GM21381 (cell line): ENCODE results near the gene ANKRD10.

Experiments used
- ATAC-seq: cut with Tn5 transposase; IDR thresholded peaks from one replicate; pipeline ENCODE4 v1.9.1; 2021; ENCODE audit warnings: mild to moderate bottlenecking, moderate library complexity; ENCODE audit not compliant: unreplicated experiment

The ANKRD10 gene

DNA sequence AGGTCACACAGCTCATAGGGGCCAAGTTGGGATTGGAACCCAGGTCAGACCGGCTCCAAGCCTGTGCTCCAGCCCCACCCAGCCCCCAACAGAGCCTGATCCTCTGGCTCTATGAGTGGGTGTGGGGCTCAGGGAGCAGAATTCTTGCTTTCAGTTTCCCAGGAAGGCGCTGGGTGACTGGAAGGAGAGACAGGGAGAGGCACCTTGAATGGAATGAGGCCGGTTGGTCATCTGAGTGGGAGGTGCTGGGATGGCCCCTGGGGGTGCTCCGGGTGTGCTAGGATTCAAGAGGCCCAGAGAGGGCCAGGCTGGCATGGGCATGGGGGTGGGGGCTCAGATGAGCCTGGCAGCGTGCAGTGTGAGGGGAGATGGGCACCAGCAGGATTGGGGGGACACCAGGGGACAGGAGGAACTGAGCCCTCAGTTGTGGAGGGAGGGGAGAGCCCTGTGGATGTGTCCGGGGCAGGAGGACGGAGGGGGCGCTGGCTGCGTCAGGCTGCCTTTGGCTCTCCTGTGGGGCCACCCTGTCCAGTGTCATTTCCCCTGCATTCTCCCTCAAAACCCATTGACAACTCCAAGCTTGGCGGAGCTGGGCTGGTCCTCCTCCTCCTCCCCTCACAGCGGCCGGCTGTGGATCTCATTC lies 31.2 kb upstream of the ANKRD10 start:
- ATAC-seq = no peak

DNA sequence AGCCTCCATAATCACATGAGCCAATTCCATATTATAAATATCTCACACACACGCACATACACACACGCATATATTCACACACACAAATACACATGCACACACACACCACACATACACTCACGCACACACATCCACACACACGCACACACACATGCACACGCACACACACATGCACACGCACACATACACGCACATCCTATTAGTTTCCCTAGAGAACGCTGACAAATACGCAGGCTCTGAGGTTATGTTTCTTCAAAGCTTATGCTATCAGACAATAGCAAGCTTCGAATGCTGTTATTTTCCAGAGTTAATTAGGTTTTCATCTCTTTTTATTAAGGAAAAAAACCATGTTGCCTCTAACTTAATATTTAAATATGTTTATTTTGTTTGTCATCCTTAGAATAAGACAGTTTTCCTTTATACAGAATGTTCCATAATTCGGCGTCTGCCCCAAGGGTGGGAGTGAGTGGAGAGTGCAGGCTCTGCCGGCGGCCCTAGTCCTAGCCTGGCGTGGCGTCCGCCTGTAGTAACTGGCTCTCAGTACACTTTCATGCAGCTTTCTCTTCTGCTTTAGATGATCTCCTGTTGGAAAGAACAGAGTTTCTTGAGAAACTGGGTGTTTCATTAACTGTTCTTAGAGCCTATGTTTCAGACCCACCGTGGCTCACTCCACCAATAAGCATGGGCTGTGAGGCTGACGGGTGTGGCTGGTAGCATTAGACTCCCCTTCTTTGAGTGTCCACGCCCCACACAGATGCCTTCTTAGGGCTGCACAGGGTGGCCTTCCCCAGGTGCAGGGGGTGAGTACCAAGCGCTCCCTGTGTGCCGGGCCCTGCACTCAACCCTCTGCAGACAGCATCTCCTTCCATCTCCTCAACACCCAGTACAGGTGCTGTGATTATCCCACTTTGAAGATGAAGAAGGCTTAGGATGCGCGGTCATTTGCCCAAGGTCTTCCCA lies 30.4 kb upstream of the ANKRD10 start:
- no peak for ATAC-seq

DNA sequence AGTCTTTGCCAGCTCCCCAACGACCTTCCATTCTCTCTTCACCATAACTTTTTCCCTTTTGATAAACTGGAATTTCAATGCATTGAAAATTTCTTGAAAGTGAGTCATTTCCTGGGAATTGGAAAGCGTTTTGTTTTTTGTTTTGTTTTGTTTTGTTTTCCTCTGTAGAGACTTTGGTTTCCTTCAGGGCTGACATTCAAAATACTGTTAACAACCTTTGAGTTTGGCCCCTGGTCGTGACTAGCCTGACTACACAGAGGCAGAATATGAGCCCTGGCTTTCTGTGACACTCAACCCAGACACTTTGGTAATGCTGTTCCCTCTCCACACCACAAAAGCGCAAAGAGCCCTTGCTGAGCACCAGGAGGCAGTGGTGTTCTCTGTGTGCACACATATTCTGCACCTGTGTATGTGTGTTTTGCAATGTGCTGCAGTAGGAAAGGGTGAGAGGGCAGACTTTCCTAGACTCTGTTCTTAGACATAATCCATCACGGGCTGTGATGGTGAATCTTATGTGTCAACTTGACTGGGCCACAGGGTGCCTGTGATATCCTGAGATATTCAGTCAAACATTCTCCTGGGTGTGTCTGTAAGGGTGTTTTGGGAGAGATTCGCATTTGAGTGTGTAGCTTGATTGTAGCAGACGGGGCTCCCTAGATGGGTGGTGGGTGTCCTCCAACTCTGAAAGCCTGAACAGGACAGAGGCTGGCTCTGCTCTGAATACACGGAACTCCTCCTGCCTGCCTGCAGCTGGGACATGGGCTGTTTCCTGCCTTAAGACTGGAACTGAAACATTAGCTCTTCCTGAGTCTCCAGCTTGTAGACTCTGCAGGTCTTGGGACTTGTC lies 29.5 kb upstream of the ANKRD10 start:
- no peak for ATAC-seq

DNA sequence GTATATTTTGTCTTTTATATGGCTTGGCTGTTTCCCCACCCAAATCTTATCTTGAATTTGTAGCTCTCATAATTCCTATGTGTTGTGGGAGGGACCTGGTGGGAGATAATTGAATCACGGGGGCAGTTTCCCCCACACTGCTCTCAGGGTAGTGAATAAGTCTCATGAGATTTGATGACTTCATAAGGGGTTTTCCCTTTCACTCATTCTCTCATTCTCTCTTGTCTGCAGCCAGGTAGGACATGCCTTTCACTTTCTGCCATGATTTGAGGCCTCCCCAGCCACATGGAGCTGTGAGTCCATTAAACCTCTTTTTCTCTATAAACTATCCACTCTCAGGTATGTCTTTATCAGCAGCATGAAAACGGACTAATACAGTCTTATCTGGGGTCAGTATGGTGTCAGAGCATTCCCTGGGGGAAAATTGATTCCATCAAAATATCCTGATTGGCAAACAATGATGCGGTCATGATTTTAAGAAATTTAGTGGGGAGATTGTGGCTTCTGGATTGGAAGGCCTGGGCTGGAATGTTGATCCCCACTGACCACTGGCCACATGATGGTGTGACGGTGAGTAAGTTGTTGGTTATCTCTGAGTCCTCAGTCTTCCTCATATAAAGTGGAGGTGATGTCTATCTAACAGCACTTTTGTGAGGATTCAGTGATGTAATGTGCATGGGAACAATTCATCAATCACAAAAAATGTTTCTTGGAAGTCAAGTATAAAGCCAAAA lies 27.5 kb upstream of the ANKRD10 start:
- peak; percentile 74 for ATAC-seq

DNA sequence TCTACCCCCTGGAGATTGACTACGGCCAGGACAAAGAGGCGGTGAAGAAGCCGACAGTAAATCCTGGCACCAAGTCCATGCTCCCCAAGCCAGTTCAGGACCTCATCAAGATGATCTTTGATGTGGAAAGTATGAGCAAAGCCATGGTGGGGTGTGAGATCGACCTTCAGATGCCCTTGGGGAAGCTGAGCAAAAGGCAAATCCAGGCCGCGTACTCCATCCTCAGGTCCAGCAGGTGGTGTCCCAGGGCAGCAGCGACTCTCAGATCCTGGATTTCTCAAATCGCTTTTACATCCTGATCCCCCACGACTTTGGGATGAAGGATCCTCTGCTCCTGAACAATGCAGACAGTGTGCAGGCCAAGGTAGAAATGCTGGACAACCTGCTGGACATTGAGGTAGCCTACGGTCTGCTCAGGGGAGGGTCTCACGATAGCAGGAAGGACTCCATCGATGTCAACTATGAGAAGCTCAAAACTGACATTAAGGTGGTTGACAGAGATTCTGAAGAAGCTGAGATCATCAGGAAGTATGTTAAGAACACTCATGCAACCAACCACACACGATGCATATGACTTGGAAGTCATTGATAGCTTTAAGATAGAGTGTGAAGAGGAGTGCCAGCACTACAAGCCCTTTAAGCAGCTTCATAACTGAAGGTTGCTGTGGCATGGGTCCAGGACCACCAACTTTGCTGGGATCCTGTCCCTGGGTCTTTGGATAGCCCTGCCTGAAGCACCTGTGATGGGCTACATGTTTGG lies 24.0 kb upstream of the ANKRD10 start:
- no peak for ATAC-seq

DNA sequence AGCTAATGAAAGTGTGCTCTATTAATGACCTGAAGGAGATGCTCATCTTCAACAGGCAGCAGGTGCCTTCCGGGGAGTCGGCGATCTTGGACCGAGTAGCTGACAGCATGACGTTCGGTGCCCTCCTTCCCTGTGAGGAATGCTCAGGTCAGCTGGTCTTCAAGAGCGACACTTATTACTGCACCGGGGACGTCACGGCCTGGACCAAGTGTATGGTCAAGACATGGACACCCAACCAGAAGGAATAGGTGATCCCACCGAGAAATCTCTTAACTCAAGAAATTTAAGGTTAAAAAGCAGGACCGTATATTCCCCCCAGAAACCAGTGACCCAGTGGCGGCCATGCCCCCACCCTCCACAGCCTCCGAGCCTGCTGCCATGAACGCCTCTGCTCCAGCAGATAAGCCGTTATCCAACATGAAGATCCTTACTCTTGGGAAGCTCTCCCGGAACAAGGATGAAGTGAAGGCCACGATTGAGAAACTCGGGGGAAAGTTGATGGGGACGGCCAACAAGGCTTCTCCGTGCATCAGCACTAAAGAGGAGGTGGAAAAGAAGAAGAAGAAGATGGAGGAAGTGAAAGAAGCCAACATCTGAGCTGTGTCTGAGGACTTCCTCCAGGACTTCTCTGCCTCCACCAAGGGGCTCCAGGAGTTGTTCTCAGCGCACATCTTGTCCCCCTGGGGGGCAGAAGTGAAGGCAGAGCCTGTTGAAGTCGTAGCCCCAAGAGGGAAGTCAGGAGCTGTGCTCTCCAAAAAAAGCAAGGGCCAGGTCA lies 22.8 kb upstream of the ANKRD10 start:
- ATAC-seq = no peak

DNA sequence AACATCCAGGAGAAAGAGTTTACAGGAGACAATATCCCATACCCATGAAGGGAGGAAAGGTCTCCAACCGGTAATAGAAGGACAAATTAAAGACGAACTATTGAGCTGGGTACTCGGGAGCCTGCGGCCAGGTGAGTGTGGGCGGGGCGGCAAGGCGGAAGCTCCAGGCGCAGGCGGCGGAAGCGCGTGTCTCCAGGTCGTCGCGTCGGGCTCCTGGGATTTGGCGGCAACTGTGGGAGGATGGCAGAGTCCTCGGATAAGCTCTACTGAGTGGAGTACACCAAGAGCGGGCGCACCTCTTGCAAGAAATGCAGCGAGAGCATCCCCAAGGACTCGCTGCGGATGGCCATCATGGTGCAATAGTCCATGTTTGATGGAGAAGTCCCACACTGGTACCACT lies 21.6 kb upstream of the ANKRD10 start:
- ATAC-seq = no peak

DNA sequence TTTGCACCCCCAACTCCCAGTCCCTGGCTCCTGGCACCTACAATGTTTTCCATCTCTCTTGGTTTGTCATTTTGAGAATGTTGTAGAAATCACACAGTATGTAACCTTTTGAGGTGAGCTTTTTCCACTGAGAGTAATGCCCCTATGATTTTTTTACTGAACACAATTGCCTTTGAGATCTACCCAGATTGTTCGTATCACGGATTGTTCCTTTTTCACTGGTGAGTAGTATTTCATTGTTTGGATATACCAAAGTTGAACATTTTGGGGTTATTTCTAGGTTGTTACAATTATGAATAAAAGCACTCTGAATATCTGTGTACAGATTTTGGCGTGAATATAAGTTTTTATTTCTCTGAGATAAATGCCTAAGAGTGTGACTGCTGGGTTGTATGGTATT lies 17.7 kb upstream of the ANKRD10 start:
- no peak for ATAC-seq

DNA sequence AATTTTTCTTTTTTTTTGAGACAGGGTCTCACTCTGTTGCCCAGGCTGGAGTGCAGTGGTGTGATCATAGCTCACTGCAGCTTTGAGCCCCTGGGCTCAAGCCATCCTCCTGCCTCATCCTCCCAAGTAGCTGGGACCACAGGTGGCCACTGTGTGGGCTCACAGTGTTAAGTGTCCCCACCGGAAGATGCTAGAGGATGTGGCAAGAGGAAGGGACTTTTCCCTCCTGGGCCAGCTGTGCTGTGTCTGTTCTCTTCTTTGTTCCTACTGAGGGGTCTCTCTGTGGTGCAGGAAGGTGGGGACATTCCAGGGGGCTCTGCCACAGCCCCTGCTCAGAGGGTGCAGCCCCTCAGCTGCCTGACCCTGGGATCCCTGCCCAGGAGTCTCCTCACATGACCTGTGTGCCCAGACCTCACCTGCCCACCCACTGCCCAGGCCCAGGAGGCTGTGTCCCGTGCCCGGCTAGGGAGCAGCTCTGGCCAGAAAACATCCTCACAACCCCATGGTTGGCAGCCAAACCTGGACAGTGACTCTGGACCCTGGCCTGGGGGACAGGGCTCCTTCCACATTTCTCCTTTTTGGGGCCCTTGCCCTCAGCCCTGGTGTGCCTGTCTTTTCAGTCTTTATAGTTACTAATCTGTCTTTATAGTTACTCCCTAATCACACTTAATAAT lies 14.4 kb upstream of the ANKRD10 start:
- ATAC-seq = no peak

DNA sequence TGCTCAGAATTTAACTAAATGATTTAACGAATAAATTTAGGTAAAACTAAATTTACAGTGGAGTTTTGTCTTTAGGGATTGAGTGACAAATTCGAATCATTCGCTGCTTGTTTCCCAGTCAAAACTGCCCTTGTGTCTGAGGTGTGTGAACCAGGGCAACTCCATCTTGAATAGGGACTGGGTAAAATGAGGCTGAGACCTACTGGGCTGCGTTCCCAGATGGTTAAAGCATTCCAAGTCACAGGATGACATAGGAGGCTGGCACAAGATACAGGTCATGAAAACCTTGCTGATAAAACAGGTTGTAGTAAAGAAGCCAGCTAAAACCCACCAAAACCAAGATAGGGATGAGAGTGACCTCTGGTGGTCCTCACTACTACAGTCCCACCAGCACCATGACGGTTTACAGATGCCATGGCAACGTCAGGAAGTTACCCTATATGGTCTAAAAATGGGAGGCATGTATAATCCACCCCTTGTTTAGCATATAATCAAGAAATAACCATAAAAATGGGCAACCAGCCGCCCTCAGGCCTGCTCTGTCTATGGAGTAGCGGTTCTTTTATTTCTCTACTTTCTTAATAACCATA lies 10.2 kb upstream of the ANKRD10 start:
- ATAC-seq = no peak

DNA sequence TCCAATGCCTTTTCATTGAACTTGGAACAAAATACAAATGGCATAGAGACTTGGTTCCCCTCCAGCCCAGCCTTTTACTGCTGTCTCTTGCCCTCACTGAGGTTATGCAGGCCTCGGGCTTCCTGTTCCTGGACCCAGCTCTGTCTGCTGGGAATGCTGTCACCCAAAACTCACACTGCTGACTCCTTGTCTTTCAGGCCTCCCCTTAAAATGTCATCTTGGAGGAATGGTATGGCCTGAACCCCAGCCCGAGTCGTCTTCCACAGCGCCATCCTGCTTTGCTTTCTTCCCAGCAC lies 9.7 kb upstream of the ANKRD10 start:
- ATAC-seq = no peak

DNA sequence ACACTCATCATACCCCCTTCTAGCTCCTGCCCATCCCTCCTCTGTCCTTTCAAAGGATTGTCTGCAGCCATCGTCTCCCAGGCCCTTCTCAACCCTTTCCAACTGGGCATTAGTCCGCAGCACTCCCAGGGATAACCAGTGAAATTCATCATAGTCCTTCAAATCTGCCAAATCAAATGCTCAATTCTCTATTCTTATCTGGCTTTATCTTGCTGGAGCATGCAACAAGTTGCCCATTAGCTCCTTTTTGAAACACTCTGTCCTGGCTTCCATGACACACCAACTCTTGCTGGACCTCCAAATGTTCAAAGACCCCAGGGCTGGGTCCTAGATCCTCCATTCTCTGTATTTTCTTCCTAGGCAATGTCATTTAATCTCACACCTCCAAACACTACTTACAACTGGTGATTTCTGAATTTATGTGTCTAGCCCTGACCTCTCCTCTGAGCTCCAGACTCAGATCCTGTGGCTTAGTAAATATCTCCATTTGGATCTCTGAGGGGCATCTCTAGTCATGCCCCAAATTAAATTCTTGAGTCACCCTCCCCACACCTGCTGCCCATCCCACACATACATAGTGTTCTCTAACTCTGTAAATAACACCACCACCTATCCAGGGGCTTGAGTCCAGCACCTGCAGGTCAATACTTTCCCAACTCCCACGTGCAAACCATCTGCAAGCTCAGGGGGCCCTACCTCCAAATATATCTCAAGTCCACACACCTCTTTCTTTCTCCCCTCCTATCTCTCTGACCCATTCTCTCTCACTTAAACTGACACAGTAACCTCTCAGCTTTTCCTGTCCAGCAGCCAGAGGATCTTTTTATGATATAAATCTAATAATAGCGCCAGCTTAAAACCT lies 9.1 kb upstream of the ANKRD10 start:
- ATAC-seq = no peak

DNA sequence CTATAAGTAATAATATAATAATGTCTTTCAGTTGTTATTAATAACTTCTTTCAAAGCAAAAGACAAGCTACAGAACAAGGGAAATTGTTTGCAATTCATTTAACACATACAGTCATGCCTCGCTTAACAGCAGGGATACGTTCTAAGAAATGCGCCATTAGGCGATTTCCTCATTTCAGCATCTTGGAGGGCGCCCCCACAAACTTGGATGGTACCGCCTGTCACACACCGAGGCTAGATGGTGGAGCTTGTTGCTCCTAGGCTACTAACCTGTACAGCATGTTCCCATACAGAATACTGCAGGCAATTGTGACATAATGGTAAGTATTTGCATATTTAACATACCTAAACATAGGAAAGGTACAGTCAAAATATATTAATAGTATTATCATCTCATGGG lies 8.2 kb upstream of the ANKRD10 start:
- no peak for ATAC-seq

DNA sequence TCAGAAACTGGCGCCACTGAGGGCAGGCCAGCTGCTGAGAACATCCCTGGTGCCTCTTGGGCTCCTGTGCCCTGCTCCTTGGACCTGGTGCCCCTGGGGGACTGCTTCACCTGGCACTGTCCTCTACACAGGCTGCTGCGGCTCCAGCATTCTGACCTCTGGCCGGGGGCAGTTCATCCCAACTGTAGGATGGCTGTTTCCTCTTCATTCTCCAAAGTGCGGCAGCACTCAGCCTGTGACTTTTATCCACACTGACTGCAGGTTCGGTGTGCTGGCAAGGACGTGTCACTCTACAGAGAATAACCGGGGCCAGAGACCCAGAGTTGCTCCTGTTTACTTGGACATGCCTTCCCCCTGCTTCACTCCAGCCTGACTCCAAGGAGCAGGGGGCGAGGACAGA lies 7.6 kb upstream of the ANKRD10 start:
- ATAC-seq = no peak

DNA sequence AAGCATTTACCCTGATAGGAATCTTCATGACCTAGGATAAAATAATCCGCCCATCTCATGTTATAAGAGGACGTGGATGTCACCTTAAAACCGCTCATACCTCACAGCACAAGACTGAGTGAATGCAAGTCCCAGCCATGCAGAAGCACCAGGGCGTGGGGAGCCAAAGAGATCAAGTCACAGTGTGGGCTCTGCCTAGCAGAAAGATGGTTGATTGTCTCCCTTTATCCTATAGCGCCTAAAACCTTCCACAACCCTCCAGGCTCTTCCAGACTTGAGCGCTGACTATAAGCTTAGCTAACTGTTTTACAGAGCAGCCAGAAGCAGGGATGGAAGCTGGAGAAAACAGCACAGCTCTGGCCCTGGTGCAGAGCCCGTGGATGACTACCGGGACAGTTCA lies 6.8 kb upstream of the ANKRD10 start:
- no peak for ATAC-seq

DNA sequence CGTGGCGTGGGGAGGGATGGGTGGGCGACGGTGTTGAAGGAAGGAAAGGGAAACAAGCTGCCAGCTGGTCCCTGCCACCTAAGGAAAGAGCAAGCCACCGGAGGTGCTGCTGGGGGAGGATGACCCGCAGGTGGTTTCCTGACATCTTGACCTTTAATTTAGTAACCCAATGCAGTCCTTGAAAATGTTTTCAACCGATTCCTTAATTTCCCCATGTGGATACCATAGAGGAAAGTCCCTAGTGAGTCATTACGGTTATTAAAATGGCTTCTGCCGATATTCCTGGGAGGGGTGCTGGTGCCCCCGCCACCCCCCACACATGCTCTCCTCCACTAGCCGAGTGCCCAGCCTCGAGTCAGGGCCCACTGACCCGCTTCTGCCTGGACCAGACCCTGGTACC lies 6.3 kb upstream of the ANKRD10 start:
- ATAC-seq = no peak

DNA sequence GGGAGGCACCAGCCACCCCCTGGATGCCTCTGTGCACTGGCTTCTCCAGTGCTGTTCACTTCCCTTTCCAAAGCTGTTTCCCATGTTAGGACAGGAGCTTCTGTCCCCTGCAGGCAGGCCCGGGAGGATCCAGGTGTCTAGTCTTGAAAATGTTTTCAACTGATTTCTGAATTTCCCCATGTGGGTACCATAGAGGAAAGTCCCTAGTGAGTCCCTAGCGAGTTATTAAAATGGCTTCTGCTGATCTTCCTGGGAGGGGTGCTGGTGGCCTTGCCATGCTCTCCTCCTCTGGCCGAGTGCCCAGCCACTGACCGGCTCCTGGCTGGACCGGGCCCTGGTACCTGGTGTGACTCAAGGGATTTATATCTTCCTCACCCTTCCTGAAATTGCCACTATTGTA lies 5.2 kb upstream of the ANKRD10 start:
- ATAC-seq = no peak
